Measurements from ENCODE around the gene BAIAP2. TPM values are rescaled to one million over a fixed set of nuclear protein-coding genes. Genes with fewer than 3 reads are reported as not detected.

BAIAP2 gene
- total RNA-seq, 1 donor from 2014 or later: 27.9 TPM

DNA sequence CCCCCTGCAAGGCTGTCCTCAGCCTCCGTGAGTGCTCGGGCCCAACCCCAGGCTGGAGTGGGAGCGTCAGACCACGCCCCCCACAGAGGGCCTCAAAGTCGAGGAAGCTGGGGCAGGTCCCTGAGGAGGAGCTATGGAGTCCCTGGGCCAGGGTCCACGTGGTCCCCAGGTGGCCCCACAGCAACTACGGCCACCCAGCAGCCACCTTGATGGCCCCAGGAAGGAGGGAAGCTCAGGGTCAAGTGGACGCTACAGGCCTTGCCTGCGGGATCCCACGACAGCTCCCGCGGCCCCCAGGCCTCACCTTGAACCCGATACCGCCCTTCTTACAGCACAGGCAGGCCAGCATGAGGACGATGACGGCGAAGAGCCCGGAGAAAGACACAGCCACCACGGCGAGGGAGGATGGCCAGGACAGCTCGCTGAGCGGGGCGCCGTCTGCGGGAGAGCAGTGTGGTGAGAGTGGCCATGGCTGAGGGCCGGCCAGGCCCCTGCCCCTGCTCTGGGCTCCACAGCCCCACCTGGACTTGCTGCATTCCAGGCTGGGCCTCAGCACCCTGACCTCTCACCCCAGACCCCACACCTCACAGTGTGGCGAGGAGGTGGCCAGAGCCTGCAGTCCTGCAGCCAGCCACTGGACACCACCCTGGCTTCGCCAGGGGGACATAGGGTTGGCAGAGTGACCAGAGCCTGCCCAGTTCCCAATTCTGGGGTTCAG is 99.3 kb downstream of the BAIAP2 start:
- no peaks in the 10 kb centered on the region for H3K4me1 ChIP-seq
- H3K9me3 ChIP-seq (replicated peaks): no peaks in the 10 kb centered on the region
- no peaks in the 10 kb centered on the region for H3K27me3 ChIP-seq (ENCODE audit: low read depth)
- intact Hi-C loops (cut with micrococcal nuclease): no loop called here
- no peak overlapping the region for H3K4me3 ChIP-seq
- DNase-seq: no peak
- no peak overlapping the region for H3K27ac ChIP-seq (replicated peaks)
- no peaks in the 10 kb centered on the region for H3K36me3 ChIP-seq
- TF ChIP-seq, protein P1, sequence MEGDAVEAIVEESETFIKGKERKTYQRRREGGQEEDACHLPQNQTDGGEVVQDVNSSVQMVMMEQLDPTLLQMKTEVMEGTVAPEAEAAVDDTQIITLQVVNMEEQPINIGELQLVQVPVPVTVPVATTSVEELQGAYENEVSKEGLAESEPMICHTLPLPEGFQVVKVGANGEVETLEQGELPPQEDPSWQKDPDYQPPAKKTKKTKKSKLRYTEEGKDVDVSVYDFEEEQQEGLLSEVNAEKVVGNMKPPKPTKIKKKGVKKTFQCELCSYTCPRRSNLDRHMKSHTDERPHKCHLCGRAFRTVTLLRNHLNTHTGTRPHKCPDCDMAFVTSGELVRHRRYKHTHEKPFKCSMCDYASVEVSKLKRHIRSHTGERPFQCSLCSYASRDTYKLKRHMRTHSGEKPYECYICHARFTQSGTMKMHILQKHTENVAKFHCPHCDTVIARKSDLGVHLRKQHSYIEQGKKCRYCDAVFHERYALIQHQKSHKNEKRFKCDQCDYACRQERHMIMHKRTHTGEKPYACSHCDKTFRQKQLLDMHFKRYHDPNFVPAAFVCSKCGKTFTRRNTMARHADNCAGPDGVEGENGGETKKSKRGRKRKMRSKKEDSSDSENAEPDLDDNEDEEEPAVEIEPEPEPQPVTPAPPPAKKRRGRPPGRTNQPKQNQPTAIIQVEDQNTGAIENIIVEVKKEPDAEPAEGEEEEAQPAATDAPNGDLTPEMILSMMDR (IDR thresholded peaks at IDR 0.05; ENCODE audit: borderline replicate concordance): no peak

DNA sequence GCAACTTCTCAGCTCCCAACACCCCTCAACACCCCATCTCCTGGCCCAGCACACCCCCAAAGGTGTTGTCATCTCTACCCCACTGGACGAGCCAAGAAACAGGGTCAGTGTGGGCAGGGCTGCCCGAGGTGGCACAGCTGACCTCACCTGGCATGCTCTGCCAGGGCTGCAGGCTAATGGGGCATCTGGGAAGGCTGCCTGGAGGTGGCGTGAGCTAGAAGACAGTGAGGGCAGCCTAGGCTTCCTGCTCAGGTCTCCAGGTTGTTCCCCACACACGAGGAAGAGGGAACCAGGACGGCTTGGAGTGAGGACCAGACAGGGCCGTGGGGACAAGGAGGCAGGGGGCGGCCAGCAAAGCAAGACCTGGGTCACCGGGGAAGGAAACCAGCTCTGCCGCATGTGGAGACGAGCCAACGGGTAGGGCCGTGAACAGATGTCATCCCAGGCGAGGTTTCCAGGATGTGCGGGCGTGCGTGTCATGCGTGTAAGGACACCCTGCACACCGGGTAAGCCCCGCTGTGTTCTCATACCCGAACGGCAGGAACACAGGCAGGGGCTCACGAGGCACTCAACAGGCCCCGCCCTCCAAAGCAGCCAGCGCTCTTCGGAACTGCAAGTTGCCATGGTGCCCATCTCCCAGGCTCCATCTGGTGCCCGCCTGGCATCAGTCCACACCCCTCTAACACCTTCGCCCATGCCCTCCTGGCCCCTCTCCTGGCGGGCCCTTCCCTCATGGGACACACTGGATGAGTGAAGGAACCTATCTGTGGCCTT is 100.7 kb downstream of the BAIAP2 start:
- no peaks in the 10 kb centered on the region for H3K27me3 ChIP-seq (ENCODE audit: low read depth)
- no peaks in the 10 kb centered on the region for H3K9me3 ChIP-seq (replicated peaks)
- no peak for DNase-seq
- intact Hi-C loops (cut with micrococcal nuclease): no loop called here
- TF ChIP-seq, protein P1 (IDR thresholded peaks at IDR 0.05; ENCODE audit: borderline replicate concordance): no peak
- H3K27ac ChIP-seq (replicated peaks): no peak overlapping the region
- H3K4me1 ChIP-seq: no peaks in the 10 kb centered on the region
- H3K36me3 ChIP-seq: no peaks in the 10 kb centered on the region
- no peak overlapping the region for H3K4me3 ChIP-seq

DNA sequence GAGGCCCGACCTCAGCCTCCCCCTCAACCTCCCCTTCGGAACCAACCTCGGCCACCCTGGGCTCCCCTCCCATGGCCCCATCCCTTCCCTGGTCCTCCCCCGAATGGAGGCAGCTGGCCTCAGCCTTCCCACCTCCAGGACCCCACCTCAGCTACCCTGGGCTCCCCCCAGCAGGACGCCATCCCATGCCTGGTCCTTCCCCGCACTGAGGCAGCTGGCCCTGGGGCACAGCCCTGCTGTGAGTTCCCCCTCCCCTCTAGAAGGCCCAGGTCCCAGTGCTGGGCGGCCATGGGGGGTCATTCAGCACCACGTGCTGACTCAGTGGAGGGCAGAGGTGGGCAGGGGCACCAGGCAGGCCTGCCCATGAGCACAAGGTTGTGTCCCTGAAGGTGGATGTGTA is 101.4 kb downstream of the BAIAP2 start:
- no peak for DNase-seq
- Histone ChIP-seq H3K36me3 (no peaks in the 10 kb centered on the region), H3K4me3 (no peak overlapping the region), H3K27me3 (ENCODE audit: low read depth) (no peaks in the 10 kb centered on the region), H3K4me1 (no peaks in the 10 kb centered on the region), H3K9me3 (replicated peaks) (no peaks in the 10 kb centered on the region), H3K27ac (replicated peaks) (no peak overlapping the region)
- TF ChIP-seq, protein P1 (IDR thresholded peaks at IDR 0.05; ENCODE audit: borderline replicate concordance): no peak
- intact Hi-C loops (cut with micrococcal nuclease): no loop called here

DNA sequence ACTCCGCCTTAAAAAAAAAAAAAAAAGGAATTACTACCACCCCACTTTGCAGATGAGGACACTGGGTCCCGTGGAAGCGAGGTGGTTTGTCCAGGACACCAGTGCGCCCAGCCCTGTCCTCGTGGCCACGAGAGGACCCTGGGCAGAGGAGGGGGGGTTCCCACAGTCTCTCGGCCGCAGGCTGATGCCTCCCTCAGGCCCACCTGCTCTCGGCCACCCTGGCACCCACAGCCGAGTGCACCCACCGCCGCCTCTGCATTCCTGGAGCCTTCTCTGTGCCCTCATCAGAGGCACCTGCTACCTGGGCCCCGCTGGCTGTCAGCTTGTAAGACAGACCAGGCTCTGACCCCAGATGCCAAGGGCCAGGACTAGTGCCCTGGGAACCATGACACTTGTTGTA is 102.3 kb downstream of the BAIAP2 start:
- H3K27ac ChIP-seq (replicated peaks): no peak overlapping the region
- intact Hi-C loops (cut with micrococcal nuclease): no loop called here
- H3K4me3 ChIP-seq: no peak overlapping the region
- H3K27me3 ChIP-seq (ENCODE audit: low read depth): no peaks in the 10 kb centered on the region
- no peaks in the 10 kb centered on the region for H3K9me3 ChIP-seq (replicated peaks)
- H3K36me3 ChIP-seq: no peaks in the 10 kb centered on the region
- H3K4me1 ChIP-seq: no peaks in the 10 kb centered on the region
- DNase-seq: no peak
- TF ChIP-seq, protein P1 (IDR thresholded peaks at IDR 0.05; ENCODE audit: borderline replicate concordance): no peak

DNA sequence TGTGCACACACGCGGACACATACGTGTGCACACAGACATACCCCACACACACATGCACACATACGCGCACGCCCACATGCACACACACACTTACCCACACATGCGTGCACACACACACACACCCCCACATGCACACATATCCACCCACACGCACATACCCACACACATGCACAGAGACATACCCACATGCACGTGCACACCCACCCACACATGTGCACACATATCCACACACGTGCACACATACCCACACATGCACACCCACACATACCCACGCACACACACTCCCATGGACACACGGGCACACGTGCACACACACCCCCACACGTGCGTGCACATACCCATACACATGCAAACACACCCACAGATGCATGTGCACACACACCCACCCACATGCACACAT is 103.1 kb downstream of the BAIAP2 start:
- Histone ChIP-seq H3K27me3 (ENCODE audit: low read depth) (no peaks in the 10 kb centered on the region), H3K36me3 (no peaks in the 10 kb centered on the region), H3K9me3 (replicated peaks) (no peaks in the 10 kb centered on the region), H3K4me1 (peaks cover 8% of the 10 kb centered on the region), H3K27ac (replicated peaks) (no peak overlapping the region), H3K4me3 (no peak overlapping the region)
- DNase-seq: no peak
- intact Hi-C loops (cut with micrococcal nuclease): no loop called here
- TF ChIP-seq, protein P1 (IDR thresholded peaks at IDR 0.05; ENCODE audit: borderline replicate concordance): no peak

All from left ventricle myocardium inferior (tissue), 1 donor.